H1 (cell line): Measurements from ENCODE around the gene PDK3. TPM values are rescaled to one million over a fixed set of nuclear protein-coding genes. Genes with fewer than 3 reads are reported as not detected.

Experiments used
- CTCF ChIA-PET: fragments of 300-600 bp; sonication (Branson Sonifier 250); formaldehyde crosslinking; loops from one replicate; lab custom pipeline; 2021; ENCODE audit not compliant: partially characterized antibody; lab: Charles Lee
- POLR2A ChIA-PET: fragments of 300-600 bp; sonication (Branson Sonifier 250); formaldehyde crosslinking; loops from one replicate; lab custom pipeline; 2021; ENCODE audit warnings: inconsistent platforms; ENCODE audit not compliant: partially characterized antibody; lab: Charles Lee
- DNase-seq, 2 experiments: peaks; one replicate each; pipeline versions ENCODE4 v3.0.0 to v3.0.0-alpha.2; 2010 to 2022; ENCODE audit warnings: low spot score in 2 of 2, low read depth in 1 of 2, mixed read lengths in 1 of 2
- FAIRE-seq: peaks from 2 replicates; lab custom pipeline; 2011; peaks lifted over from hg19 to GRCh38; lab: Jason Lieb, UNC
- H2AFZ ChIP-seq: 2 replicates; pipeline ENCODE4 v1.8.1; 2012; ENCODE audit warnings: low read length, inconsistent platforms
- H2AK5ac ChIP-seq: 2 replicates; pipeline ENCODE4 v1.6.1; 2013; ENCODE audit warnings: low read depth, low read length
- H2BK120ac ChIP-seq: replicated peaks from 2 replicates; pipeline ENCODE3; 2013; ENCODE audit warnings: low read depth, low read length, inconsistent platforms
- H2BK12ac ChIP-seq: 2 replicates; pipeline ENCODE4 v1.6.1; 2013; ENCODE audit warnings: low read depth, low read length
- H2BK15ac ChIP-seq: 2 replicates; pipeline ENCODE4 v1.6.1; 2013; ENCODE audit warnings: low read length
- H2BK20ac ChIP-seq: 2 replicates; pipeline ENCODE4 v1.6.1; 2013; ENCODE audit warnings: low read length
- H2BK5ac ChIP-seq: 2 replicates; pipeline ENCODE4 v1.6.1; 2013; ENCODE audit warnings: low read depth, low read length
- H3K14ac ChIP-seq: 2 replicates; pipeline ENCODE4 v1.6.1; 2013; ENCODE audit warnings: inconsistent platforms; ENCODE audit not compliant: insufficient read length
- H3K18ac ChIP-seq: 2 replicates; pipeline ENCODE4 v1.6.1; 2013; ENCODE audit warnings: low read length; ENCODE audit errors: extremely low read depth
- H3K23ac ChIP-seq: 2 replicates; pipeline ENCODE4 v1.6.1; 2013; ENCODE audit warnings: inconsistent platforms; ENCODE audit not compliant: insufficient read length
- H3K23me2 ChIP-seq: 2 replicates; pipeline ENCODE4 v1.6.1; 2013; ENCODE audit warnings: low read depth, low read length
- H3K27ac ChIP-seq: 2 replicates; pipeline ENCODE4 v1.6.1; 2011; ENCODE audit warnings: low read depth, low read length, inconsistent platforms
- H3K27me3 ChIP-seq, 4 experiments: replicated peaks in 1 of 4; 1 replicate in 1 of 4; 2 replicates in 3 of 4; pipeline versions ENCODE4 v1.6.1 to v1.8.1; 2011 to 2013; ENCODE audit warnings: low read length in 3 of 4, mild to moderate bottlenecking in 3 of 4, inconsistent platforms in 2 of 4, mixed read lengths in 2 of 4, moderate library complexity in 1 of 4; ENCODE audit not compliant: control insufficient read depth in 3 of 4, insufficient read depth in 3 of 4; ENCODE audit errors: extremely low read depth in 1 of 4
- H3K36me3 ChIP-seq, 4 experiments: 2 replicates each; pipeline versions ENCODE4 v1.6.1 to v1.8.1; 2011 to 2013; ENCODE audit warnings: mild to moderate bottlenecking in 4 of 4, low read length in 3 of 4, moderate library complexity in 2 of 4, control low read depth in 1 of 4, inconsistent platforms in 1 of 4; ENCODE audit not compliant: insufficient read depth in 4 of 4, control insufficient read depth in 2 of 4
- H3K4ac ChIP-seq: replicated peaks from 2 replicates; pipeline ENCODE3; 2013; ENCODE audit warnings: low read length, low read depth, mixed read lengths, inconsistent platforms; ENCODE audit not compliant: insufficient read length
- H3K4me1 ChIP-seq, 4 experiments: replicated peaks in 1 of 4; 1 replicate in 1 of 4; 2 replicates in 3 of 4; pipeline versions ENCODE4 v1.6.1 to v1.8.1; 2011 to 2013; ENCODE audit warnings: low read length in 3 of 4, inconsistent platforms in 2 of 4, mixed read lengths in 1 of 4; ENCODE audit not compliant: insufficient read depth in 4 of 4, control insufficient read depth in 3 of 4
- H3K4me2 ChIP-seq, 2 experiments: 2 replicates each; pipeline versions ENCODE4 v1.6.1 to v1.8.1; 2011 to 2013; ENCODE audit warnings: low read depth in 2 of 2, low read length in 2 of 2, control low read depth in 1 of 2, inconsistent platforms in 1 of 2, mild to moderate bottlenecking in 1 of 2; ENCODE audit not compliant: insufficient read depth in 1 of 2
- H3K4me3 ChIP-seq, 4 experiments: fragments of 200-600, 300-600 bp in 1 of 4; sonication (generic), shearing (Covaris generic), sonication (Bioruptor Twin) in 1 of 4; 2 replicates each; pipeline versions ENCODE4 v1.5.1 to v1.8.1; 2011 to 2016; ENCODE audit warnings: low read length in 4 of 4, low read depth in 3 of 4, control low read depth in 2 of 4, inconsistent platforms in 2 of 4, mild to moderate bottlenecking in 2 of 4, mixed read lengths in 1 of 4, moderate library complexity in 1 of 4; ENCODE audit not compliant: insufficient read depth in 2 of 4; ENCODE audit errors: extremely low read depth in 1 of 4
- H3K56ac ChIP-seq: replicated peaks from 2 replicates; pipeline ENCODE3; 2013; ENCODE audit warnings: low read depth, mild to moderate bottlenecking, mixed read lengths, low read length, inconsistent platforms; ENCODE audit not compliant: insufficient read length
- H3K79me1 ChIP-seq: 2 replicates; pipeline ENCODE4 v1.6.1; 2013; ENCODE audit warnings: low read depth, low read length, control low read depth
- H3K79me2 ChIP-seq, 2 experiments: 2 replicates each; pipeline versions ENCODE4 v1.6.1 to v1.8.1; 2012 to 2013; ENCODE audit warnings: low read length in 2 of 2, mild to moderate bottlenecking in 2 of 2, inconsistent platforms in 1 of 2; ENCODE audit not compliant: insufficient read depth in 2 of 2, control insufficient read depth in 1 of 2
- H3K9ac ChIP-seq, 4 experiments: replicated peaks in 1 of 4; 1 replicate in 1 of 4; 2 replicates in 3 of 4; pipeline versions ENCODE4 v1.6.1 to v1.8.1; 2011 to 2013; ENCODE audit warnings: low read depth in 3 of 4, low read length in 3 of 4, control low read depth in 2 of 4, mild to moderate bottlenecking in 2 of 4, moderate library complexity in 2 of 4, inconsistent platforms in 1 of 4; ENCODE audit errors: extremely low read depth in 1 of 4
- H3K9me3 ChIP-seq, 2 experiments: 2 replicates each; pipeline versions ENCODE4 v1.6.1 to v1.8.1; 2012 to 2013; ENCODE audit warnings: mild to moderate bottlenecking in 2 of 2, moderate library complexity in 2 of 2, control low read depth in 1 of 2, inconsistent platforms in 1 of 2, low read depth in 1 of 2, low read length in 1 of 2, mixed read lengths in 1 of 2; ENCODE audit not compliant: insufficient read depth in 2 of 2
- H4K20me1 ChIP-seq, 2 experiments: replicated peaks in 1 of 2; 2 replicates each; pipeline versions ENCODE3 to v1.8.1; 2011 to 2013; ENCODE audit warnings: inconsistent platforms in 2 of 2, low read length in 2 of 2, mild to moderate bottlenecking in 1 of 2; ENCODE audit not compliant: insufficient read depth in 2 of 2, control insufficient read depth in 1 of 2
- H4K5ac ChIP-seq: 2 replicates; pipeline ENCODE4 v1.6.1; 2013; ENCODE audit warnings: low read length, low read depth, mixed read lengths, inconsistent platforms; ENCODE audit not compliant: insufficient read length
- H4K8ac ChIP-seq: 2 replicates; pipeline ENCODE4 v1.8.0; 2013; ENCODE audit warnings: mild to moderate bottlenecking, moderate library complexity, low read length, inconsistent platforms; ENCODE audit not compliant: insufficient read depth; ENCODE audit errors: extremely low read depth
- H4K91ac ChIP-seq: replicated peaks from 2 replicates; pipeline ENCODE3; 2013; ENCODE audit warnings: low read length, mixed read lengths, inconsistent platforms; ENCODE audit not compliant: insufficient read length
- CBX8 ChIP-seq: fragments of 300-800, 300-1000 bp; sonication (generic); IDR thresholded peaks from 2 replicates; pipeline ENCODE4 v1.7.1; 2016; ENCODE audit warnings: low read depth, low read length, borderline replicate concordance
- CHD2 ChIP-seq: IDR thresholded peaks from 2 replicates; pipeline ENCODE4 v1.6.1; 2012; ENCODE audit warnings: low read length, improper control_type of control experiment
- CREB1 ChIP-seq: IDR thresholded peaks from 2 replicates; pipeline ENCODE4 v1.6.1; 2012; ENCODE audit warnings: inconsistent platforms
- EZH2 ChIP-seq: fragments of 200-600 bp; sonication (generic); IDR thresholded peaks from 2 replicates; pipeline ENCODE4 v1.7.1; 2012; ENCODE audit warnings: low read depth, mild to moderate bottlenecking, moderate library complexity, low read length, inconsistent platforms; ENCODE audit not compliant: severe bottlenecking
- FOSL1 ChIP-seq: IDR thresholded peaks from 2 replicates; pipeline ENCODE4 v1.6.1; 2011; ENCODE audit warnings: mild to moderate bottlenecking, low read depth, low read length, moderate library complexity; ENCODE audit not compliant: insufficient read depth
- GABPA ChIP-seq: IDR thresholded peaks from 2 replicates; pipeline ENCODE4 v1.6.1; 2011; ENCODE audit warnings: mild to moderate bottlenecking, low read length, moderate library complexity, borderline replicate concordance; ENCODE audit not compliant: insufficient read depth
- HDAC2 ChIP-seq, 2 experiments: fragments of 300-600 bp in 1 of 2; sonication (generic) in 1 of 2; IDR thresholded peaks; 2 replicates each; pipeline ENCODE4 v1.6.1; 2011 to 2012; ENCODE audit warnings: low read depth in 2 of 2, low read length in 2 of 2, mild to moderate bottlenecking in 2 of 2, moderate library complexity in 2 of 2, borderline replicate concordance in 1 of 2, inconsistent platforms in 1 of 2
- MAFK ChIP-seq: IDR thresholded peaks from 2 replicates; pipeline ENCODE4 v1.6.1; 2012; ENCODE audit warnings: low read depth, mild to moderate bottlenecking, improper control_type of control experiment, low read length
- PHF8 ChIP-seq: fragments of 200-600 bp; sonication (generic); conservative IDR thresholded peaks from 2 replicates; pipeline ENCODE4 v1.7.1; 2012; ENCODE audit warnings: low read depth, mild to moderate bottlenecking, inconsistent platforms, low read length, moderate library complexity
- POLR2A ChIP-seq, 2 experiments: IDR thresholded peaks; 1 replicate in 1 of 2; 2 replicates in 1 of 2; pipeline ENCODE4 v1.6.1; 2011; ENCODE audit warnings: low read depth in 2 of 2, low read length in 2 of 2, mild to moderate bottlenecking in 2 of 2; ENCODE audit errors: control extremely low read depth in 1 of 2
- SIN3A ChIP-seq, 2 experiments: IDR thresholded peaks in 1 of 2; conservative IDR thresholded peaks in 1 of 2; 2 replicates each; pipeline ENCODE4 v1.6.1; 2011 to 2012; ENCODE audit warnings: low read length in 2 of 2, improper control_type of control experiment in 1 of 2, low read depth in 1 of 2, mild to moderate bottlenecking in 1 of 2
- SP2 ChIP-seq: IDR thresholded peaks from 2 replicates; pipeline ENCODE4 v1.6.1; 2012; ENCODE audit warnings: mild to moderate bottlenecking, low read length, inconsistent platforms
- SP4 ChIP-seq: IDR thresholded peaks from 2 replicates; pipeline ENCODE4 v1.6.1; 2012; ENCODE audit warnings: low read length, inconsistent platforms
- TAF1 ChIP-seq: IDR thresholded peaks from 2 replicates; pipeline ENCODE4 v1.6.1; 2011; ENCODE audit warnings: mild to moderate bottlenecking, low read depth, low read length
- TAF7 ChIP-seq: optimal IDR thresholded peaks from 2 replicates; pipeline ENCODE3; 2011; ENCODE audit warnings: low read depth, mild to moderate bottlenecking, inconsistent platforms, low read length, moderate library complexity, borderline replicate concordance
- TEAD4 ChIP-seq: IDR thresholded peaks from 2 replicates; pipeline ENCODE4 v1.6.1; 2012; ENCODE audit warnings: low read depth, low read length, inconsistent platforms, mixed read lengths
- WGBS, 2 experiments: shearing (Covaris generic) in 1 of 2; methylation state at CpG; one replicate each; pipeline versions ENCODE4 v1.1.6 to v1.1.7; 2013 to 2015; ENCODE audit warnings: low lambda C conversion rate in 2 of 2, mixed read lengths in 2 of 2, inconsistent platforms in 1 of 2, low coverage in 1 of 2, missing lambda C conversion rate in 1 of 2; ENCODE audit not compliant: insufficient replicate concordance in 2 of 2, insufficient coverage in 1 of 2, insufficient read length in 1 of 2; ENCODE audit errors: extremely low coverage in 1 of 2, missing lambda C conversion rate in 1 of 2; 5-methylcytosine and 5-hydroxymethylcytosine counted together
- polyA plus RNA-seq, 7 experiments: library from polyadenylated mRNA; depleted of rRNA in 3 of 7; stranded (reverse) in 5 of 7; unstranded in 2 of 7; fragments of >200 nt in 5 of 7; fragments of 200-250 nt in 2 of 7; gene quantifications; 1 replicate in 5 of 7; 2 replicates in 1 of 7; 4 replicates in 1 of 7; pipeline versions ENCODE4 v1.2.1 to v1.2.3, GENCODE V29; 2011 to 2013; ENCODE audit warnings: missing spikeins in 2 of 7, mixed read lengths in 2 of 7
- total RNA-seq: library from RNA; stranded (reverse); fragmentation: NEBNext Ultra II Directional; extraction: Animal tissue kit (Norgen Biotek cat#: 25700); gene quantifications from 2 replicates; pipeline ENCODE4 v1.2.1, GENCODE V29; 2021

The PDK3 gene
- total and polyA plus RNA-seq, 2 of the 8 experiments (the other 6 are each of a cell fraction or from before 2014, with no cell fraction given): 22.5 to 25.5 TPM

GRCh38 chrX:24443918-24444317 lies 21.2 kb upstream of the PDK3 start:
- H3K9me3 ChIP-seq: no peaks in the 10 kb centered on the region
- no peak for DNase-seq
- H2BK15ac ChIP-seq: no peak overlapping the region
- ChIA-PET POLR2A (no interaction called here), CTCF (interaction anchor here (1.1 kb wide), 1 partner anchor 73 kb away, joined by 3 read pairs; no protein-coding TSS in a partner anchor)
- no peak overlapping the region for H2BK120ac ChIP-seq
- no peaks in the 10 kb centered on the region for H3K36me3 ChIP-seq
- no peak overlapping the region for H4K5ac ChIP-seq
- H3K27me3 ChIP-seq: no peaks in the 10 kb centered on the region
- no peak overlapping the region for H2AFZ ChIP-seq
- H3K27ac ChIP-seq: no peak overlapping the region
- H3K4me1 ChIP-seq: no peaks in the 10 kb centered on the region
- no peak overlapping the region for H3K14ac ChIP-seq
- H3K9ac ChIP-seq: no peak overlapping the region
- H3K4me3 ChIP-seq: no peak overlapping the region
- H3K18ac ChIP-seq: no peak overlapping the region
- no peaks in the 10 kb centered on the region for H3K79me1 ChIP-seq
- no peak overlapping the region for H2BK5ac ChIP-seq
- H4K20me1 ChIP-seq: no peaks in the 10 kb centered on the region
- no peak overlapping the region for H2BK12ac ChIP-seq
- no peak overlapping the region for H2AK5ac ChIP-seq
- 98% methylated on average over 4 of the region's 4 CpGs; no CpG with 5 or more reads in 1 of the 2 experiments for WGBS, 2 experiments
- H3K23me2 ChIP-seq: no peaks in the 10 kb centered on the region
- H4K91ac ChIP-seq: no peak overlapping the region
- no peak for FAIRE-seq
- no peak overlapping the region for H2BK20ac ChIP-seq
- no peak overlapping the region for H3K56ac ChIP-seq
- no peaks in the 10 kb centered on the region for H3K79me2 ChIP-seq
- no peak overlapping the region for H3K4me2 ChIP-seq
- no peak overlapping the region for H3K23ac ChIP-seq
- H4K8ac ChIP-seq: no peak overlapping the region
- no peak overlapping the region for H3K4ac ChIP-seq
- no peak for TF ChIP-seq CBX8
- TF ChIP-seq CREB1: no peak
- TF ChIP-seq MAFK: no peak
- TF ChIP-seq GABPA: no peak
- TF ChIP-seq TAF1: no peak
- no peak for TF ChIP-seq SP4
- TF ChIP-seq TAF7: no peak
- TF ChIP-seq TEAD4: no peak
- no peak for TF ChIP-seq EZH2
- TF ChIP-seq FOSL1: no peak
- TF ChIP-seq POLR2A (IDR thresholded peaks at IDR 0.05; ENCODE audit: control extremely low read depth in 1 of 2, low read depth in 2 of 2, low read length in 2 of 2): no peak
- TF ChIP-seq SP2: no peak
- no peak for TF ChIP-seq SIN3A (conservative IDR thresholded peaks at IDR 0.05 in 1 of 2, IDR thresholded peaks at IDR 0.05 in 1 of 2; ENCODE audit: low read depth in 1 of 2, low read length in 2 of 2)
- TF ChIP-seq HDAC2 (IDR thresholded peaks at IDR 0.05; ENCODE audit: borderline replicate concordance in 1 of 2, low read depth in 2 of 2, low read length in 2 of 2): no peak
- TF ChIP-seq CHD2: no peak
- no peak for TF ChIP-seq PHF8
